ENCODE data around the gene ATRX.

GRCh38 chrX:77639820-77640219 is 146.2 kb downstream of the ATRX start:
- TF ChIP-seq ATF3 (IDR thresholded peaks at IDR 0.05) (no peak), POLR2A (IDR thresholded peaks at IDR 0.05; ENCODE audit: borderline replicate concordance, extremely low read depth, insufficient read depth, insufficient read length) (no peak), CTCF (IDR thresholded peaks at IDR 0.05 in 2 of 3, conservative IDR thresholded peaks at IDR 0.05 in 1 of 3; ENCODE audit: borderline replicate concordance in 1 of 3, insufficient read depth in 1 of 3, low read depth in 2 of 3, low read length in 2 of 3) (no peak)
